Left ventricle myocardium inferior (tissue), 1 donor: ENCODE data around the gene DAPK1. TPM values are rescaled to one million over a fixed set of nuclear protein-coding genes. Genes with fewer than 3 reads are reported as not detected.

Experiments used
- DNase-seq: peaks from one replicate; pipeline ENCODE4 v3.0.0-alpha.2; 2020
- H3K27ac ChIP-seq: fragments of 200-600 bp; replicated peaks from 2 replicates; pipeline ENCODE4 v1.8.0; 2021
- H3K27me3 ChIP-seq: fragments of 200-600 bp; 2 replicates; pipeline ENCODE4 v1.8.0; 2021; ENCODE audit warnings: low read depth
- H3K36me3 ChIP-seq: fragments of 200-600 bp; 2 replicates; pipeline ENCODE4 v1.8.0; 2021
- H3K4me1 ChIP-seq: fragments of 200-600 bp; 2 replicates; pipeline ENCODE4 v1.8.0; 2021
- H3K4me3 ChIP-seq: fragments of 200-600 bp; 2 replicates; pipeline ENCODE4 v1.8.0; 2021; ENCODE audit warnings: mild to moderate bottlenecking, moderate library complexity
- H3K9me3 ChIP-seq: fragments of 200-600 bp; replicated peaks from 2 replicates; pipeline ENCODE4 v1.8.0; 2021
- CTCF ChIP-seq: fragments of 200-600 bp; IDR thresholded peaks from 2 replicates; pipeline ENCODE4 v1.8.0; 2021; ENCODE audit warnings: antibody characterized with exemption, mild to moderate bottlenecking, borderline replicate concordance
- intact Hi-C: fragments of 100-400 bp; cut with micrococcal nuclease; formaldehyde crosslinking; loops from one replicate; pipeline ENCODE4 v1.11.0; 2022
- total RNA-seq: library from RNA; stranded (reverse); fragmentation: NEBNext Ultra II Directional; extraction: Animal tissue kit (Norgen Biotek cat#: 25700); gene quantifications from one replicate; pipeline ENCODE4 v1.2.1, GENCODE V29; 2021
- donor health status: DM: no; HTN: yes; CAD: no; lungs with severe emphysema.

The DAPK1 gene
- total RNA-seq, 1 donor from 2014 or later = 5.5 TPM

- Histone ChIP-seq H3K9me3 (no peaks in the 10 kb centered on the region), H3K4me3 (no peak overlapping the region), H3K27ac (no peak overlapping the region), H3K36me3 (no peaks in the 10 kb centered on the region), H3K4me1 (peaks cover 2% of the 10 kb centered on the region), H3K27me3 (no peaks in the 10 kb centered on the region)
- intact Hi-C loops = no loop called here
- TF ChIP-seq CTCF = no peak
- DNase-seq = no peak
Measured at GRCh38 chr9:87535817-87536539, 38.3 kb downstream of the DAPK1 start.

GRCh38 chr9:87537625-87538024 is 40.0 kb downstream of the DAPK1 start:
- H3K4me3 ChIP-seq = no peak overlapping the region
- no peaks in the 10 kb centered on the region for H3K9me3 ChIP-seq
- TF ChIP-seq CTCF = no peak
- intact Hi-C loops = no loop called here
- no peaks in the 10 kb centered on the region for H3K36me3 ChIP-seq
- no peak overlapping the region for H3K27ac ChIP-seq
- no peaks in the 10 kb centered on the region for H3K27me3 ChIP-seq
- DNase-seq = no peak
- no peaks in the 10 kb centered on the region for H3K4me1 ChIP-seq

DNA sequence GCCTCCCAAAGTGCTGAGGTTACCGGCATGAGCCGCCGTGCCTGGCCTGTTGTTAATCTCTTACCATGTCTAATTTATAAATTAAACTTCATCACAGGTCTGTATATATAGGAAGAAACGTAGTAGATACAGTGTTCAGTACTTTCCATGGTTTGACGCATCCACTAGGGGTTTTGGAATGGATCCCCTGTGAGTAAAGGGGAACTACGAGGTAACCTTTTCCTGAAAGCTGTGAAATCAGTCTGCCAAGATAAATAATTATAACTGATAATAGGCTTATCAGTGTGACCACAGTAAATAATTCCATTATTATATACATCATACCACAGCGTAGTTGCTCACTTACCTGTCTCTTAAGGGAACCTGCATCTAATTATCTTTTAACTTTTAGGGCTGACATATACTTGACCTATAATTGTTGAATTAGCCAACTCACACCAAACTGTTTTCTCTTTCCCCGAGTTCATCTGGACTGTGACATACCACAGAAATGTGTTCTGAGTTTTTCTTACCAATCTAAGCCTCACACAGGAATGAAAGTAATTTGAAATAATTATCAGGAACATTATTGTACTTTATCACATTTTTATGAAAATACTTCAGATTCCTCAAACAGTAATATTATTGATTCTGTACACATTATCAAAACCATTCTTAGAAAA is 42.9 kb downstream of the DAPK1 start:
- Histone ChIP-seq H3K4me1 (no peaks in the 10 kb centered on the region), H3K27ac (no peak overlapping the region), H3K36me3 (no peaks in the 10 kb centered on the region), H3K9me3 (no peaks in the 10 kb centered on the region), H3K27me3 (no peaks in the 10 kb centered on the region), H3K4me3 (no peak overlapping the region)
- no peak for DNase-seq
- intact Hi-C loops = no loop called here
- TF ChIP-seq CTCF = no peak

GRCh38 chr9:87541663-87542062 is 44.0 kb downstream of the DAPK1 start:
- no peaks in the 10 kb centered on the region for H3K4me1 ChIP-seq
- no peak overlapping the region for H3K4me3 ChIP-seq
- H3K27ac ChIP-seq = no peak overlapping the region
- no peaks in the 10 kb centered on the region for H3K36me3 ChIP-seq
- H3K27me3 ChIP-seq = no peaks in the 10 kb centered on the region
- no peak for DNase-seq
- no peak for TF ChIP-seq CTCF
- H3K9me3 ChIP-seq = no peaks in the 10 kb centered on the region
- intact Hi-C loops = no loop called here

- Histone ChIP-seq H3K9me3 (no peaks in the 10 kb centered on the region), H3K27me3 (no peaks in the 10 kb centered on the region), H3K4me3 (no peak overlapping the region), H3K4me1 (no peaks in the 10 kb centered on the region), H3K27ac (no peak overlapping the region), H3K36me3 (no peaks in the 10 kb centered on the region)
- no peak for DNase-seq
- no peak for TF ChIP-seq CTCF
- intact Hi-C loops = no loop called here
Measured at GRCh38 chr9:87542141-87542540, 44.5 kb downstream of the DAPK1 start.
